SHP77 (cell line): ENCODE results near the gene ZNF79.

ENCODE experiments used
- DNase-seq, 2 experiments: peaks; one replicate each; lab custom pipeline; 2025; lab: John Stamatoyannopoulos, UW

Gene ZNF79

DNA sequence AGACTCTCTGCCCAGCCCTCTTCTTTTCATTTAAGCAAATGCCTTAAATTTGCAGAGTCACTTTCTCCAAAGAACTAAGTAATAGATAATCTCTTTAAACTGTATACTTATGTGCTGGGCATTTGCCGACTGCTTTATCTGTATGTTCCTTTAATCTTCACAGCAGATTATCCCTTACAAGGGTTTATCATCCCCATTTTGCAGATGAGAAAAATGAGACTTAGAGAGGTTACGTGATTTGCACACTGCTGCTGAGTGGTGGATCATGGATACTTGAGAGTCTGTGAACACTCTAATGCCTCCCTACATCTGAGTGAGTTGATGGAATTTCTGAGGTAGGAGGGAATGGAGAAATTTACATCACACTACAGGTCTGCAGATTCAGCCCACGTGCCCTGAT is 4.2 kb downstream of the ZNF79 start:
- no peak for DNase-seq

- no peak for DNase-seq
Measured at GRCh38 chr9:127430415-127430814, 6.2 kb downstream of the ZNF79 start.

GRCh38 chr9:127437497-127438264 is 13.5 kb downstream of the ZNF79 start:
- DNase-seq: no peak

DNA sequence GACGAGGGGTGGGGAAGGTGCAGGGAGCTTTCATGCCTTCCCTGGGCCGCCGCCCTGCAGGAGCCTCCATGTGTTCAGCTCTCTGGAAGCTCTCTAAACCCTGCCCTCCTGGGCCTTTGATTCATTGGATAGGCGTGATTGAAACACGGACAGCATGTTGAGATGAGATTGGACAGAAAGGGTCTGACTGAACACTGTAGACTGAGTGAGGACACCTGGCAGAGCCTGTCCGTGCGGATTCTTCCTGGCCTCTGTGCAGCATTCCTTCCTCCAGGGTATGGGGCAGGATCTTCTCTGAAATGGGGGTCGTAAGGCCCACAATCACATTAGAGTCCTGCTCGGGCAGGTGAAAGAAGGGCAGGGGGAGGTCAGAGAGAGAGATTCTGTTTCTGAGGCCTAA is 14.2 kb downstream of the ZNF79 start:
- DNase-seq: no peak

GRCh38 chr9:127444283-127444920 is 20.2 kb downstream of the ZNF79 start:
- DNase-seq: no peak

GRCh38 chr9:127444921-127445850 is 21.0 kb downstream of the ZNF79 start:
- DNase-seq: no peak

GRCh38 chr9:127445851-127446712 is 21.9 kb downstream of the ZNF79 start:
- DNase-seq: no peak

DNA sequence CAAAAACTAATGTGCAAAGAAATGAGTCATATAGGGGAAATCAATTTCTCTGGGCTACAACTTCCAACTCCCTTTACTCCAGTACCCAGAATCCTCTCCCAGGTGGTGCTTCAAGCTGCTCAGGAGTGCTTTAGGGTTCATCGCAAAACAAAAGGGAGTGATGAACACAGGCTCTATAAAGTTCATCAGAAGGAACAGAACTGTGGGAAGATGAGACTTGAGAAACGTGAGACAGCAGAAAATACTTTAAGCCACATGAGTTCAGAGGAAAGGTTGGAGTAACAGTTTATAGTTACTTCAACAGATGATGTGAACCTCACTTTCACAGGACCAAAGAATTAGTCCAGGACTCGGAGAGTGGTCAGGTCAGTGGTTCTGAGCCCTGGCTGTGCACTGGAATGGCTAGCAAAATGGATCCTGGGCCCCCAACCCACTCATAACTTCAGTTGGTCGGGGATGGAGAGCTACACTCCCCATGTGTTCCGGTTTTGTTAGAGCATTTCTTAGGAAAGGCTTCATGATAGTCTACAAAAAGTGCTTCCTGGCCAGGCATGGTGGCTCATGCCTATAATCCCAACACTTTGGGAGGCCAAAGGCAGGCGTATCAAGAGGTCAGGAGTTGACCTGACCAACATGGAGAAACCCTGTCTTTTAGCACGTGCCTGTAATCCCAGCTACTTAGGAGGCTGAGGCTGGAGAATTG is 22.7 kb downstream of the ZNF79 start:
- DNase-seq: no peak

DNA sequence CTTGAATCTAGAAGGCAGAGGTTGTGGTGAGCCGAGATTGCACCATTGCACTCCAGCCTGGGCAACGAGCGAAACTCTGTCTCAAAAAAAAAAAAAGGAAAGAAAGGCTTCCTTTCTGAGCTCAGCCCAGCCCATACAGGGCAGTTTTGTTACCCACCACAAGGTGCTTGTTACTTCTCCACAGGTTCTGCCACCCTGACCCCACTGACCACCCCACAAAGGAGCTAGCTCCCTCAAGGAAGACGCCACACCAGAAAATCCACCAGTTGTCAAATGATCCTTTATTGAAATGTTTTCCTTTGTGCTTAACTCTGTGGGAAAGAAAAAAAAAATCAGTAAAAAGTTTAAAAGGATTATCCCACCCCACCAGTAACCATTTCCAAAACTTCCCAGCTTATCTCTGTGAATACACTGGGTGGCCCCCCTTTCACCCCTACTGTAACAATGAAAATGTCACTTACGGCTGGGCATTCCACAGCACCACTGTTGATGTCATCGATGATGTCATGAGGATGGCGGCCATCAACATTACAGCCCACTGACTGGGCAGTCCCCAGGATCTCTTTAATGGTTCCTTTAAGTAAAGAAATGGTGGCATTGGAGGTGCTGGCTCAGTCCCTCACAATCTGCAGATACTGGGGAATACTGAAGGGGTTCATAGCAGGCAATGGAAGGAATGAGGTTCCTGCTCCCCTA is 23.4 kb downstream of the ZNF79 start:
- DNase-seq: no peak

DNA sequence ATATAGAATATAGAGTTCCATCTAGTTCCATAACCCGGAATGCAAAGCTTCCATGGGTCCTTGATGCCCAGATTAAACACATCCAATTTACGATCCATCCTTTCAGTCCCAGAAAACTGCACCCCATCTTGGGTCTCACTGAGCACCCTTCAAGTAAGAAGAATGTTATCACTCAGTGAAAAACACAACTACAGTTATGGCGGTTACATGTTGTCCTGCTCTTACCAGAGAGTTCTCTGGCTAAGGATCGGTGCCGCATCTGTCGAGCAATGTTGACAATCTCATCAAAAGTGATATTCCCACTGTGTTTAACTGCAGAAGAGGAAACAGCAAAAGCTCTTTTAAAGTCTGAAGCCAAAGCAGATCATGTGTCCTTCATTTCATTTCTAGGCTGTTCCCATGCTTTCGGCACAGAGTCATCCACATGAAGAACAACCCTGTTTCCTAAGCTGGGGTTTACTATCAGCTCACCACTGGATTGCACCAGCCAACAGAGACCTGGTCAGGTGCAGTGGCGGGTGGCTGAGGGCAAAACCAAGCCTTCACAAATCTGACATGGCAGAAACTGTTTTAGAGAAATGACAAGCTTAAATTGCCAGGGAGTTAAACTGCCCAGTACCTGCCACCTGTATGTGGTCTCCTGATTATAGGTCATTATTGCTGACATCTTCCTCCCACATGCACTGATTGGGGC is 24.1 kb downstream of the ZNF79 start:
- DNase-seq: no peak

DNA sequence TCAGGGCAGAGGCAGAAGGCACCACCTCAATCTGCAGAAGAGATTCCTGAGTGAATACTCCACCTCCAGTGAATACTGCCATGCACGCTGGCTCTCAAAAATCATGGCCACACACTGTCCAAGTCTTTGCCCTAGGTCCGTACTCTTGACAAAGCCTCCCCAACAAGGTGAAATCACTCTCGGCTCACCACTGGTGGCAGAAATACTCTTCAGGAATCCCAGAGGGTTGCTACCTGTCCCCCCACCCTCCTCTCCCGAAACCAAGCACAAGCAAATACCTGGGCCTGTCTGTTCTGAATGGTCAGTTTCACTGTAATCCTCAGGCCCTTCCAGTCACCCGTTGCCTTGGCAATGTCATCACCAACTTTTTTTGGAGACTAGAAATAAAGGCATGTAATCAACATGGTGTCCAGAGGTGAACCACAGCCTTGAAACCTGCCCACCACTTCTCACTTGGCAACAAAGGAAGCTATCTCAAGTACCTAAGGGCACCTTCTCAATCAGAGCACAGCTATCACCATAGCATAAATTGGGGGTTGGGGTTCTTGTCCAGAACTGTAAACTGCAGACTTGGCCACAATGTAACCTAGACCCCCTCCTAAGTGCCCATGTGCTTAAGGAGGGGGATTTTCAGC is 25.3 kb downstream of the ZNF79 start:
- no peak for DNase-seq

GRCh38 chr9:127450243-127450760 is 26.1 kb downstream of the ZNF79 start:
- no peak for DNase-seq

GRCh38 chr9:127450830-127451607 is 26.8 kb downstream of the ZNF79 start, which contains the start of the genes LRSAM1 and RPL12:
LRSAM1 (plus strand) TSS chr9:127451510; CDS start chr9:127454528, 3,018 bp downstream.
RPL12 (minus strand) TSS chr9:127451406; CDS start chr9:127451317, 89 bp downstream.
- peak; percentile 83 to 90 for DNase-seq

DNA sequence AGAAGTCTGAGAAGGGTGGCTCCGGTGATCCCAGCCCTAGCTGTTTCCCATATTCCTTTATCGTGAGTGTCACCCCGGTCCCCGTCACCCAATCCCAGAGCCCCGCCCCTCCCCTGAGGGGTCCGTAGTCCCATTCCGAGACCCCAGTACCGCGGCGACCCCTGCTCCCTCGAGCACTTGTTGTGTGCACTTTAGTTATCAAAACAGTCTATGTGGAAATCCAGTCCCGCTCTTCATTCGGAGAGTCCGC is 27.4 kb downstream of the ZNF79 start:
- DNase-seq: no peak

DNA sequence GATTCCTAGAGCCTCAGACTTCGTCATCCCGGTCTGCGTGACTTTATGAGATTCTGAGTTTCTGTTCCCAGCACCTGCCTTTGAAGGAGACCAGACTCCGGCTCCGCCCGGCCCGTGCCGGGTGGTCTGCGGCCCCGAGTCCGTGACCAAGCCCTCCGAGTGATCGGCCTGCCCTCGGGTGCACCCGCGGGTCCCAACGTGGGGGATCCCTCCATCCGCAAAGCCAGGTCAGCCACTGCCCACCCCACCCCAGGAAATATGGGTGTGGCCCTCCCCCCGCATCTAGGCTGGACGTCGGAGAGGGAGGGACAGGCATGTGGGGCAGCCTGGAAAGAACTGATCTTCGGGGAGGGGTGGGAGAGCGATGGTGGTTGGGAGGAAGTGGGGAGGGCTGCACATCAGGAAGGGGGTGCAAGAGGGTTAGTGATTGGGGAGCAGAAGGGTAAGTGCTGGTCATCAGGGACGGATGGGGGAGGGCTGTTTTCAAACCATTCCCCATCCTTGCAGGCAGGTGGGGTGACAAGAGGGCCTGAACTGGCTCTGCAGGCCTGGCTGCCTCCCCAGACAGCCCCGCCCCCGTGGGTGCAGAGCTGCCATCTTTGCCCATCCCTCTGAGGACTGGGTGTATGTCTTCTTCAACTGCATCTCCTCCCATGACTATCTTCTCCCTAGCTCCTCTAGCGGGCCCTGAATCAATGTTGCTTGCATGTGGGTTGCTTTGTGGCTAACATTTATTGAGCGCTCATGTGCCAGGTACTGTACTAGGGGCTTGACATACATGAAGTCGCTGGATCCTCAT is 27.9 kb downstream of the ZNF79 start:
- peak; percentile 54 to 81 for DNase-seq

- peak; percentile 63 to 81 for DNase-seq
Measured at GRCh38 chr9:127452691-127453090, 28.5 kb downstream of the ZNF79 start.

GRCh38 chr9:127455324-127455992 is 31.3 kb downstream of the ZNF79 start:
- DNase-seq: no peak
